Gastrocnemius medialis (tissue), 4 donors: ENCODE data around the gene OTUD7B. TPM values are rescaled to one million over a fixed set of nuclear protein-coding genes. Genes with fewer than 3 reads are reported as not detected.

ENCODE experiments used
- ATAC-seq, 2 donors: fragments of 150-250 bp; one replicate each; pipeline ENCODE4 v1.9.1; 2016
- DNase-seq, 2 donors: peaks; one replicate each; pipeline ENCODE4 v3.0.0-alpha.2; 2019
- H3K27ac ChIP-seq, 4 donors: fragments of 200-600 bp; sonication (generic); 1 replicate in 1 of 4; 2 replicates in 3 of 4; pipeline ENCODE4 v1.5.1; 2016 to 2018; ENCODE audit warnings: mild to moderate bottlenecking in 2 of 4, moderate library complexity in 1 of 4
- H3K27me3 ChIP-seq, 3 donors: fragments of 200-600 bp; sonication (generic) in 2 of 3; 1 replicate in 1 of 3; 2 replicates in 2 of 3; pipeline versions ENCODE4 v1.5.1 to v1.6.0; 2016 to 2019; ENCODE audit warnings: mild to moderate bottlenecking in 1 of 3, moderate library complexity in 1 of 3
- H3K36me3 ChIP-seq, 2 donors: fragments of 200-600 bp; sonication (generic) in 1 of 2; one replicate each; pipeline ENCODE4 v1.5.1; 2017 to 2018
- H3K4me1 ChIP-seq, 2 donors: fragments of 200-600 bp; sonication (generic) in 1 of 2; one replicate each; pipeline ENCODE4 v1.5.1; 2016 to 2017; ENCODE audit warnings: mild to moderate bottlenecking in 2 of 2
- H3K4me3 ChIP-seq, 4 donors: fragments of 200-600 bp; sonication (generic) in 3 of 4; 1 replicate in 1 of 4; 2 replicates in 3 of 4; pipeline ENCODE4 v1.5.1; 2016 to 2019; ENCODE audit warnings: mild to moderate bottlenecking in 2 of 4
- H3K9me3 ChIP-seq, 3 donors: fragments of 200-600 bp; sonication (generic) in 2 of 3; 1 replicate in 1 of 3; 2 replicates in 2 of 3; pipeline ENCODE4 v1.5.1; 2016 to 2019
- POLR2A ChIP-seq, 2 donors: fragments of 450-650 bp; IDR thresholded peaks; one replicate each; pipeline ENCODE4 v1.6.1; 2017; ENCODE audit warnings: antibody characterized with exemption in 2 of 2, mild to moderate bottlenecking in 2 of 2, moderate library complexity in 2 of 2
- in situ Hi-C, 4 donors: fragments of 200-750 bp; cut with MboI; loops; one replicate each; pipeline versions ENCODE4 v1.15.0 to v1.8.0; 2017; ENCODE audit warnings: low sequenced_read_pairs in 4 of 4
- intact Hi-C: fragments of 100-400 bp; cut with DNase I; formaldehyde crosslinking; loops from one replicate; pipeline ENCODE4 v1.15.1; 2023; ENCODE audit warnings: low total_unique reads
- total RNA-seq, 4 donors: library from RNA; depleted of rRNA; stranded (reverse); fragments of >200 nt; gene quantifications; one replicate each; pipeline versions ENCODE4 v1.1.0 to v1.2.3, GENCODE V29; 2016
- TF ChIP-seq, protein P1 (sequence below), 5 experiments: fragments of 450-650 bp in 3 of 5; fragments of 200-600 bp in 2 of 5; sonication (generic) in 2 of 5; IDR thresholded peaks in 4 of 5; conservative IDR thresholded peaks in 1 of 5; 1 replicate in 4 of 5; 2 replicates in 1 of 5; pipeline ENCODE4 v1.5.1; 2016 to 2019; ENCODE audit warnings: antibody characterized with exemption in 5 of 5, mild to moderate bottlenecking in 3 of 5, moderate library complexity in 3 of 5

Gene OTUD7B
- total RNA-seq, 4 donors from 2014 or later, result 27.2 to 51.3 (median 43.6) TPM

DNA sequence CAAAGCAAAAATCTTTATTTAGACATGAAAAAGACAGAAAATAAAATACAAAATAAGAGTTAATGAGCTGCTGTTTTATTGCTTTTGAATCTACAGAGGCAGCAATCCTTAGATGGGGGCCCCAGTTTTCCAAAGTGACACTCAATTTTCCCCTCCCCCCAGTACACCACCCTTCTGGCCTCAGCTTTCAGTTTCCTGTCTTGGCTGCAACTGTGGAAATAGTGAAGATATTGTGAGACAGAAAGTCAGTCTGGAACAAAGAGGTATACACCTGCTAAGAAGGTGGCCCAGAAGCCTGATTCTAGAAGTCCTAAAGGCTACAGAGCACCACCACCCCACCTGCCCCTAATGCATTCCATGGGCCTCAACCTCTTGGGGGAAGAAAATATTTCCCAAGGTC is 72.8 kb downstream of the OTUD7B start:
- H3K36me3 ChIP-seq, result no peaks in the 10 kb centered on the region
- peak overlapping the region; percentile 83 to 95 (median 90) for H3K27ac ChIP-seq
- no peaks in the 10 kb centered on the region for H3K27me3 ChIP-seq
- no peak for DNase-seq
- peaks cover 32 to 47% of the 10 kb centered on the region in 2 donors for H3K4me1 ChIP-seq
- TF ChIP-seq, protein P1, sequence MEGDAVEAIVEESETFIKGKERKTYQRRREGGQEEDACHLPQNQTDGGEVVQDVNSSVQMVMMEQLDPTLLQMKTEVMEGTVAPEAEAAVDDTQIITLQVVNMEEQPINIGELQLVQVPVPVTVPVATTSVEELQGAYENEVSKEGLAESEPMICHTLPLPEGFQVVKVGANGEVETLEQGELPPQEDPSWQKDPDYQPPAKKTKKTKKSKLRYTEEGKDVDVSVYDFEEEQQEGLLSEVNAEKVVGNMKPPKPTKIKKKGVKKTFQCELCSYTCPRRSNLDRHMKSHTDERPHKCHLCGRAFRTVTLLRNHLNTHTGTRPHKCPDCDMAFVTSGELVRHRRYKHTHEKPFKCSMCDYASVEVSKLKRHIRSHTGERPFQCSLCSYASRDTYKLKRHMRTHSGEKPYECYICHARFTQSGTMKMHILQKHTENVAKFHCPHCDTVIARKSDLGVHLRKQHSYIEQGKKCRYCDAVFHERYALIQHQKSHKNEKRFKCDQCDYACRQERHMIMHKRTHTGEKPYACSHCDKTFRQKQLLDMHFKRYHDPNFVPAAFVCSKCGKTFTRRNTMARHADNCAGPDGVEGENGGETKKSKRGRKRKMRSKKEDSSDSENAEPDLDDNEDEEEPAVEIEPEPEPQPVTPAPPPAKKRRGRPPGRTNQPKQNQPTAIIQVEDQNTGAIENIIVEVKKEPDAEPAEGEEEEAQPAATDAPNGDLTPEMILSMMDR (IDR thresholded peaks at IDR 0.05 in 4 of 5, conservative IDR thresholded peaks at IDR 0.05 in 1 of 5), result no peak
- no peak for TF ChIP-seq POLR2A (IDR thresholded peaks at IDR 0.05)
- in situ Hi-C loops (no loop called here), intact Hi-C loops (loop anchor here (2.0 kb wide), 1 partner anchor 49 kb away; no protein-coding TSS in a partner anchor)
- H3K9me3 ChIP-seq, result no peaks in the 10 kb centered on the region
- no peak overlapping the region for H3K4me3 ChIP-seq
- ATAC-seq, result no peak

DNA sequence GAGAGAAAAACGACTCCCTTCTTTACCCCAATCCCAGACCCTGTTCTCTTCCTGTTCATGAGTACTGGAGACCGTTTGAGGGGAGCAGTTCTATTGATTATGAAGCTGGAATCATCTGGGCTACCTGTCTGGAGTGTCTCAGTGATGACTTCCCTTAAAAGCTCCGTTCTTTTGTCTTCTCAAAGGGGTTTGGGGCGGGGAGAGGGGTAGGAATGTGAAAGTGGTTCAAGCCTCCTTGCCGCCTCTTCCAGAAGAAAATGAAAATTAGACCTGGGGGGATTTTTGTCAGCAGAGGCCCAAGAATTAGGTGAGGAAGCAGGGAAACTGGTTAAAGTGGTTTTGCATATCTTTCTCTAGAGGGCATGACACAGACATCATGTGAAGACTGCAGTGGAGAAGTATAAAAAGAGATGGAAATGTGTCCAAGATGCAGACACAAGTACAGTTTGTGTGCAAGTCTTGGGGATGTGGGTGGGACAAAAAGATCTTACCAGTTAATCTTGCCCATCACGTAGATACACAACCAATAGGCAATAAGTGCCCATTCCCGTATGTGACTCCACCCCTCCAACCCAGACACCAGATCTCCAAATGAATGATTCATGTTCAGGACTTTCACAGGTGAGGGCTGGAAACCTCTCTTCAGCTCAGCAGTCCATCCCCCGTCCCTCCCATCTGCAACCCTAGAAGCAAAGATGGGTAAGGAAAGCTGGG is 73.4 kb downstream of the OTUD7B start:
- Histone ChIP-seq H3K36me3 (no peaks in the 10 kb centered on the region), H3K27me3 (no peaks in the 10 kb centered on the region), H3K9me3 (no peaks in the 10 kb centered on the region), H3K4me1 (peaks cover 32 to 47% of the 10 kb centered on the region in 2 donors), H3K27ac (peak overlapping the region; percentile 83 to 95 (median 90)), H3K4me3 (peak overlapping the region in 3 of 4 donors; percentile 47 to 53 (median 49))
- no peak for ATAC-seq
- in situ Hi-C loops (no loop called here), intact Hi-C loops (no loop called here)
- peak in 1 of 2 donors; percentile 40 for DNase-seq
- TF ChIP-seq, protein P1 (IDR thresholded peaks at IDR 0.05 in 4 of 5, conservative IDR thresholded peaks at IDR 0.05 in 1 of 5), result no peak
- TF ChIP-seq POLR2A (IDR thresholded peaks at IDR 0.05), result no peak

DNA sequence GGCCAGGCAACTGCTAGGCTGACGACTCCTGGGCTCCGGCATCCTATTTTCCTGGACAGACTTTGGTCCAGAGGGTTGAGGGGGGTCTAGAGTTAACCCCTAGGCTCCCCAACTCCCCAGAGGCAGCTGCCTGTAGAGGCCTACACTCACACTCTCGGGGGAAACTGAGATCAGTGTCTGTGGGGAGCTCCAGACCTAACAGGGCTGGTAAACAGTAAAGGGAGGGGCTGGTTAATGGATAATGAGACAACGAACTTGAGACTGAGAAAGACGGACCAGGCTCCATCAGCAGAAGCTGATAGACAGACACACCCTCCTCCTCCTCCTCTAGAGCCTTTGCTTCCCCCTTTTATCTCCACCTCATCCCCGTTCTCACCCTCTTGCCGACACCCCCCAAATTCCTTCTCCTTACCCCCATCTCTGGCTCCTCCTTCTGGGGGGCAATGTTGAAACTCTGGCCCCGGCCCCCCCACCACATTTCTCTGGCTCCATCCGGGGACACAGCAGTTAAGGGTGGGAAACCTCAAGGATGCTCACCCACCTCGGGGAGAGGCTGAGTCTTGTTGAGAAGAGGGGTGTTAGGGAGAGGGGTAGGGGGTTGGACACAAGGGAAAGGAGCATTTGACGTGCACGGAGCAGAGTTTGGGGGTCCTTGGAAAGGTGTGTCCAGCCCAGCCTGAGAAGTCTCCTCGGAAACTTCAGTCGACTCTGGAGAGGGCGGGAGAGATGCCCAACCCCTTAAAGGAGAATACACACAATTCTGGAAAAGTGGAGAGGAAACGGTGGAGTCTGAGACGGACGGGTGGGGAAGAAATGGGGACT is 74.1 kb downstream of the OTUD7B start, which contains the start of gene MTMR11:
MTMR11 (minus strand) TSS at position 710 of the 822 bp plus-strand sequence; CDS start at position 478, 232 bp downstream.
- TF ChIP-seq, protein P1 (IDR thresholded peaks at IDR 0.05 in 4 of 5, conservative IDR thresholded peaks at IDR 0.05 in 1 of 5), result no peak
- TF ChIP-seq POLR2A (IDR thresholded peaks at IDR 0.05), result no peak
- Histone ChIP-seq H3K36me3 (no peaks in the 10 kb centered on the region), H3K9me3 (no peaks in the 10 kb centered on the region), H3K4me3 (peak within 1 kb of the TSS; percentile 29 to 53 (median 48)), H3K27ac (peak within 1 kb of the TSS; percentile 83 to 95 (median 90)), H3K27me3 (no peaks in the 10 kb centered on the region), H3K4me1 (peaks cover 32 to 47% of the 10 kb centered on the region in 2 donors)
- ATAC-seq, result peak in 1 of 2 donors; percentile 22
- DNase-seq, result no peak
- in situ Hi-C loops (no loop called here), intact Hi-C loops (no loop called here)

DNA sequence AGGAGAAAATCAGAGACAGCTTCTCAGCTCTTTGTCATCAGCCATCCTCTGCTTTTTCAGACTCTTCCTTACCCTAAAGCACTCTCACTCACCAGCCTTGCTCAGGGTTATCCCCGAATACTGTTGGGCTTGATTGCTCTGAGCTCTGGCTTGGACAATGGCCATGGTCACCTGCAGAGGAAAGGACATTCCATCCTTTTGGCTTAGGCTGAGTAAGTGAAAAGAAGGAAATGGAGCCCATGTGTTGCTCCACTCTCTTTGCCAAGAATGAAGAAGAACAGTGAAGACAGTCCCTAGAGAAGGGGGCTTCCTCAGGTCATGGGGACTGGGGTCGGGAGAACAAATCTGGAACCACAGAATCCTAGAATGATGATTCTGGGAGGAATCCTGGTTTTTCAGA is 76.2 kb downstream of the OTUD7B start:
- intact Hi-C loops, result no loop called here
- no peaks in the 10 kb centered on the region for H3K9me3 ChIP-seq
- H3K4me1 ChIP-seq, result peaks cover 27 to 42% of the 10 kb centered on the region in 2 donors
- H3K4me3 ChIP-seq, result no peak overlapping the region
- H3K36me3 ChIP-seq, result no peaks in the 10 kb centered on the region
- in situ Hi-C loops, result no loop called here
- H3K27me3 ChIP-seq, result no peaks in the 10 kb centered on the region
- H3K27ac ChIP-seq, result peak overlapping the region in 1 of 4 donors; percentile 39
- no peak for ATAC-seq
- TF ChIP-seq, protein P1 (IDR thresholded peaks at IDR 0.05 in 4 of 5, conservative IDR thresholded peaks at IDR 0.05 in 1 of 5), result no peak
- no peak for TF ChIP-seq POLR2A (IDR thresholded peaks at IDR 0.05)
- no peak for DNase-seq
